Common myeloid progenitor, CD34-positive (primary cell): ENCODE data around the gene RNU7-1.

Source experiments
- CTCF ChIA-PET: fragments of 350-600 bp; sonication (Branson Sonifier 250); formaldehyde crosslinking; loops from one replicate; lab custom pipeline; 2021; ENCODE audit warnings: antibody characterized with exemption; lab: Charles Lee
- POLR2A ChIA-PET: fragments of 350-600 bp; sonication (Branson Sonifier 250); formaldehyde crosslinking; loops from one replicate; lab custom pipeline; 2021; ENCODE audit warnings: antibody characterized with exemption; lab: Charles Lee
- DNase-seq, 3 donors: peaks; one replicate each; pipeline versions ENCODE4 v3.0.0 to v3.0.0-alpha.2; 2013
- H3K27ac ChIP-seq, 2 experiments: 1 replicate in 1 of 2; 2 replicates in 1 of 2; pipeline ENCODE4 v1.7.0; 2013; ENCODE audit warnings: inconsistent platforms in 2 of 2, low read length in 2 of 2, mild to moderate bottlenecking in 2 of 2, low read depth in 1 of 2, moderate library complexity in 1 of 2; ENCODE audit not compliant: severe bottlenecking in 2 of 2, insufficient read depth in 1 of 2, poor library complexity in 1 of 2
- H3K27me3 ChIP-seq, 5 experiments: replicated peaks in 2 of 5; 1 replicate in 3 of 5; 2 replicates in 2 of 5; pipeline versions ENCODE4 v1.6.1 to v1.7.0; 2013; ENCODE audit warnings: low read length in 4 of 5, mild to moderate bottlenecking in 2 of 5, moderate library complexity in 2 of 5, inconsistent platforms in 1 of 5; ENCODE audit not compliant: insufficient read depth in 5 of 5, control insufficient read depth in 4 of 5
- H3K36me3 ChIP-seq, 4 experiments: 1 replicate in 2 of 4; 2 replicates in 2 of 4; pipeline versions ENCODE4 v1.6.1 to v1.7.0; 2013; ENCODE audit warnings: low read length in 3 of 4, control low read depth in 1 of 4, mild to moderate bottlenecking in 1 of 4; ENCODE audit not compliant: control insufficient read depth in 4 of 4, insufficient read depth in 4 of 4
- H3K4me1 ChIP-seq, 4 experiments: 1 replicate in 3 of 4; 2 replicates in 1 of 4; pipeline versions ENCODE4 v1.6.1 to v1.7.1; 2013; ENCODE audit warnings: low read length in 3 of 4, mild to moderate bottlenecking in 3 of 4, control low read depth in 1 of 4, inconsistent platforms in 1 of 4, moderate library complexity in 1 of 4; ENCODE audit not compliant: control insufficient read depth in 4 of 4, insufficient read depth in 4 of 4; ENCODE audit errors: control extremely low read depth in 1 of 4
- H3K4me3 ChIP-seq, 7 experiments: 1 replicate in 4 of 7; 2 replicates in 3 of 7; pipeline versions ENCODE4 v1.5.1 to v1.7.0; 2013; ENCODE audit warnings: mild to moderate bottlenecking in 7 of 7, low read length in 6 of 7, moderate library complexity in 6 of 7, inconsistent platforms in 2 of 7, low read depth in 2 of 7, control low read depth in 1 of 7; ENCODE audit not compliant: insufficient read depth in 4 of 7, control insufficient read depth in 1 of 7; ENCODE audit errors: extremely low read depth in 1 of 7
- H3K9me3 ChIP-seq, 5 experiments: 1 replicate in 4 of 5; 2 replicates in 1 of 5; pipeline versions ENCODE4 v1.6.1 to v1.7.1; 2013; ENCODE audit warnings: low read length in 4 of 5, mild to moderate bottlenecking in 2 of 5, inconsistent platforms in 1 of 5, low read depth in 1 of 5, moderate library complexity in 1 of 5; ENCODE audit not compliant: control insufficient read depth in 4 of 5, insufficient read depth in 2 of 5; ENCODE audit errors: control extremely low read depth in 1 of 5
- WGBS: methylation state at CpG from one replicate; pipeline ENCODE4 v1.1.5; 2013; ENCODE audit not compliant: insufficient coverage; 5-methylcytosine and 5-hydroxymethylcytosine counted together

Gene RNU7-1

GRCh38 chr12:6967651-6968100 lies 24.1 kb downstream of the RNU7-1 start:
- Histone ChIP-seq H3K4me3 (no peak overlapping the region), H3K36me3 (peaks cover 13 to 54% (median 28%) of the 10 kb centered on the region in 4 experiments), H3K27me3 (no peaks in the 10 kb centered on the region), H3K4me1 (peaks cover 7 to 48% (median 37%) of the 10 kb centered on the region in 4 experiments), H3K27ac (peak overlapping the region in 1 of 2 experiments; percentile 15), H3K9me3 (no peaks in the 10 kb centered on the region)
- no peak for DNase-seq
- ChIA-PET CTCF (interaction anchor here (0.9 to 2.9 kb wide), 12 partner anchors 10 to 142 kb away, joined by 3 to 48 read pairs (median 6); partner anchors contain the start of genes C12orf57, C1RL, LPCAT3 and PTPN6), POLR2A (no interaction called here)
- no CpG with 5 or more reads among the region's 10 CpGs for WGBS

GRCh38 chr12:6968426-6968825 lies 24.8 kb downstream of the RNU7-1 start:
- Histone ChIP-seq H3K27ac (no peak overlapping the region), H3K27me3 (no peaks in the 10 kb centered on the region), H3K9me3 (no peaks in the 10 kb centered on the region), H3K4me3 (peak overlapping the region in 1 of 7 experiments; percentile 85), H3K4me1 (peaks cover 7 to 42% (median 32%) of the 10 kb centered on the region in 4 experiments), H3K36me3 (peaks cover 13 to 56% (median 28%) of the 10 kb centered on the region in 4 experiments)
- ChIA-PET CTCF (interaction anchor here (0.5 to 2.9 kb wide), 14 partner anchors 11 to 141 kb away, joined by 3 to 48 read pairs (median 5); partner anchors contain the start of genes C12orf57, C1RL, LPCAT3 and PTPN6), POLR2A (no interaction called here)
- WGBS = 95% methylated on average over 8 of the region's 9 CpGs
- no peak for DNase-seq

- Histone ChIP-seq H3K4me1 (peaks cover 5 to 32% (median 24%) of the 10 kb centered on the region in 4 experiments), H3K9me3 (no peaks in the 10 kb centered on the region), H3K27me3 (no peaks in the 10 kb centered on the region), H3K4me3 (peak overlapping the region; percentile 49 to 100 (median 93)), H3K36me3 (peaks cover 19 to 62% (median 42%) of the 10 kb centered on the region in 4 experiments), H3K27ac (peak overlapping the region; percentile 82 to 91)
- ChIA-PET CTCF (interaction anchor here (1.4 to 2.9 kb wide), 4 partner anchors 13 to 32 kb away, joined by 4 to 48 read pairs (median 19); partner anchors contain the start of genes C12orf57, PTPN6 and RNU7-1), POLR2A (interaction anchor here (0.6 kb wide), 1 partner anchor 26 kb away, joined by 4 read pairs; the partner anchor contains the start of genes C12orf57 and RNU7-1)
- no peak for DNase-seq
- under 1% methylated on average over 29 of the region's 31 CpGs for WGBS
These were observed 26.5 kb downstream of the RNU7-1 start for GRCh38 chr12:6970096-6970527.

GRCh38 chr12:6974180-6974579 lies 30.6 kb downstream of the RNU7-1 start:
- Histone ChIP-seq H3K4me3 (no peak overlapping the region), H3K4me1 (peaks cover 5 to 20% (median 17%) of the 10 kb centered on the region in 4 experiments), H3K36me3 (peaks cover 11 to 62% (median 51%) of the 10 kb centered on the region in 4 experiments), H3K27me3 (no peaks in the 10 kb centered on the region), H3K27ac (no peak overlapping the region), H3K9me3 (no peaks in the 10 kb centered on the region)
- CTCF ChIA-PET = interaction anchor here (0.6 to 1.7 kb wide), 7 partner anchors 9 to 688 kb away, joined by 3 read pairs; partner anchors contain the start of genes C12orf57, LPCAT3 and RNU7-1
- POLR2A ChIA-PET = no interaction called here
- WGBS = 92% methylated on average over 6 of the region's 6 CpGs
- no peak for DNase-seq

GRCh38 chr12:6975297-6976032 lies 31.8 kb downstream of the RNU7-1 start:
- Histone ChIP-seq H3K27me3 (no peaks in the 10 kb centered on the region), H3K4me3 (no peak overlapping the region), H3K27ac (no peak overlapping the region), H3K4me1 (peaks cover 5 to 13% (median 8%) of the 10 kb centered on the region in 4 experiments), H3K36me3 (peaks cover 16 to 72% (median 60%) of the 10 kb centered on the region in 4 experiments), H3K9me3 (no peaks in the 10 kb centered on the region)
- CTCF ChIA-PET = interaction anchor here (0.7 to 1.7 kb wide), 7 partner anchors 10 to 118 kb away, joined by 3 read pairs; partner anchors contain the start of gene LPCAT3
- no peak for DNase-seq
- WGBS = 96% methylated on average over 2 of the region's 2 CpGs
- POLR2A ChIA-PET = interaction anchor here (0.6 kb wide), 1 partner anchor 77 kb away, joined by 4 read pairs; no protein-coding TSS in a partner anchor

GRCh38 chr12:6977653-6978052 lies 34.0 kb downstream of the RNU7-1 start:
- Histone ChIP-seq H3K27ac (no peak overlapping the region), H3K9me3 (no peaks in the 10 kb centered on the region), H3K4me3 (no peak overlapping the region), H3K27me3 (no peaks in the 10 kb centered on the region), H3K4me1 (peaks cover 0 to 3% (median 0%) of the 10 kb centered on the region in 4 experiments), H3K36me3 (peaks cover 23 to 89% (median 82%) of the 10 kb centered on the region in 4 experiments)
- ChIA-PET POLR2A (interaction anchor here (0.9 to 1.0 kb wide), 2 partner anchors 9 to 25 kb away, joined by 3 read pairs; no protein-coding TSS in a partner anchor), CTCF (interaction anchor here (1.4 to 2.3 kb wide), 3 partner anchors 13 to 32 kb away, joined by 3 to 10 read pairs (median 4); no protein-coding TSS in a partner anchor)
- 94% methylated on average over 6 of the region's 10 CpGs for WGBS
- DNase-seq = no peak
